ENCODE data around the gene DNAJC5.
"Not testable (repeated sequence)": the region's sequence is repeated elsewhere in the genome, so short reads cannot be mapped to it uniquely, and the experiment has no call there.

DNAJC5 gene

GRCh38 chr20:63974402-63975200 lies 79.7 kb downstream of the DNAJC5 start:
- TF ChIP-seq EZH2phosphoT487 (conservative IDR thresholded peaks at IDR 0.05; ENCODE audit: low read length) = no peak
- TF ChIP-seq CTCF (IDR thresholded peaks at IDR 0.05; ENCODE audit: insufficient read depth, low read length, poor library complexity, severe bottlenecking) = no peak
- Histone ChIP-seq H3K4me3 (ENCODE audit: insufficient read depth, low read length, poor library complexity, severe bottlenecking) (no peak overlapping the region), H4K20me1 (ENCODE audit: low read depth, low read length) (no peaks in the 10 kb centered on the region), H3K27me3 (ENCODE audit: low read length) (no peaks in the 10 kb centered on the region), H3K9ac (ENCODE audit: low read length) (no peak overlapping the region), H3F3A (ENCODE audit: insufficient read depth) (peaks cover 8% of the 10 kb centered on the region), H2AFZ (ENCODE audit: low read depth, low read length, severe bottlenecking) (no peak overlapping the region), H3K36me3 (ENCODE audit: low read length) (no peaks in the 10 kb centered on the region), H3K4me2 (ENCODE audit: low read depth, low read length, poor library complexity, severe bottlenecking) (no peak overlapping the region), H3K9me2 (replicated peaks; ENCODE audit: insufficient read depth, low read length) (no peaks in the 10 kb centered on the region), H3K9me3 (ENCODE audit: insufficient read depth, low read length) (no peaks in the 10 kb centered on the region), H3K79me2 (ENCODE audit: insufficient read depth, low read length) (no peaks in the 10 kb centered on the region), H3K27ac (ENCODE audit: low read depth, low read length) (no peak overlapping the region)

GRCh38 chr20:63976511-63976910 lies 81.6 kb downstream of the DNAJC5 start:
- not testable (repeated sequence) for H3K79me2 ChIP-seq (ENCODE audit: insufficient read depth, low read length); H3K9ac ChIP-seq (ENCODE audit: low read length); H3K9me2 ChIP-seq (replicated peaks; ENCODE audit: insufficient read depth, low read length); H4K20me1 ChIP-seq (ENCODE audit: low read depth, low read length); H3K27me3 ChIP-seq (ENCODE audit: low read length); H2AFZ ChIP-seq (ENCODE audit: low read depth, low read length, severe bottlenecking); H3K9me3 ChIP-seq (ENCODE audit: insufficient read depth, low read length); H3K36me3 ChIP-seq (ENCODE audit: low read length); H3K4me3 ChIP-seq (ENCODE audit: insufficient read depth, low read length, poor library complexity, severe bottlenecking); H3K4me2 ChIP-seq (ENCODE audit: low read depth, low read length, poor library complexity, severe bottlenecking); H3K27ac ChIP-seq (ENCODE audit: low read depth, low read length)
- peaks cover 19% of the 10 kb centered on the region for H3F3A ChIP-seq (ENCODE audit: insufficient read depth)

- Histone ChIP-seq H3K27ac (ENCODE audit: low read depth, low read length) (no peak overlapping the region), H3F3A (ENCODE audit: insufficient read depth) (peaks cover 19% of the 10 kb centered on the region), H2AFZ (ENCODE audit: low read depth, low read length, severe bottlenecking) (no peak overlapping the region), H3K4me3 (ENCODE audit: insufficient read depth, low read length, poor library complexity, severe bottlenecking) (no peak overlapping the region), H3K9me2 (replicated peaks; ENCODE audit: insufficient read depth, low read length) (no peaks in the 10 kb centered on the region), H3K27me3 (ENCODE audit: low read length) (no peaks in the 10 kb centered on the region), H3K4me2 (ENCODE audit: low read depth, low read length, poor library complexity, severe bottlenecking) (no peak overlapping the region), H3K36me3 (ENCODE audit: low read length) (no peaks in the 10 kb centered on the region), H3K9ac (ENCODE audit: low read length) (no peak overlapping the region), H3K9me3 (ENCODE audit: insufficient read depth, low read length) (no peaks in the 10 kb centered on the region), H3K79me2 (ENCODE audit: insufficient read depth, low read length) (peaks cover 7% of the 10 kb centered on the region), H4K20me1 (ENCODE audit: low read depth, low read length) (no peaks in the 10 kb centered on the region)
- TF ChIP-seq EZH2phosphoT487 (conservative IDR thresholded peaks at IDR 0.05; ENCODE audit: low read length) = no peak
- no peak for TF ChIP-seq CTCF (IDR thresholded peaks at IDR 0.05; ENCODE audit: insufficient read depth, low read length, poor library complexity, severe bottlenecking)
Measured at GRCh38 chr20:63976980-63977738, 82.2 kb downstream of the DNAJC5 start.

All from SU-DHL-6 (cell line).